Caki2 (cell line): ENCODE measurements around the gene KRT13. TPM values are rescaled to one million over a fixed set of nuclear protein-coding genes. Genes with fewer than 3 reads are reported as not detected.
"Not testable (repeated sequence)": the region's sequence is repeated elsewhere in the genome, so short reads cannot be mapped to it uniquely, and the experiment has no call there.

Experiments used
- DNase-seq: peaks from one replicate; pipeline ENCODE4 v3.0.0-alpha.2; 2015; ENCODE audit warnings: low read depth
- in situ Hi-C: cut with HindIII; loops from 2 replicates; pipeline ENCODE4 v1.10.0; 2016; ENCODE audit warnings: low sequenced_read_pairs, low pct_unique_long_range_greater_than_20kb, mixed read lengths
- total RNA-seq: library from RNA; depleted of rRNA; stranded (reverse); fragments of >200 nt; shearing (Covaris generic); gene quantifications from 2 replicates; pipeline ENCODE4 v1.2.3, GENCODE V29; 2014; ENCODE audit warnings: low replicate concordance; rRNA removed

The KRT13 gene
- 0.78 TPM in 1 of 2 replicates, not detected in the other for total RNA-seq

GRCh38 chr17:41505007-41505808 lies at the start of gene KRT13:
KRT13 (minus strand) TSS chr17:41505612; CDS start chr17:41505550, 62 bp downstream.
- no peak for DNase-seq
- in situ Hi-C loops, result no loop called here

DNA sequence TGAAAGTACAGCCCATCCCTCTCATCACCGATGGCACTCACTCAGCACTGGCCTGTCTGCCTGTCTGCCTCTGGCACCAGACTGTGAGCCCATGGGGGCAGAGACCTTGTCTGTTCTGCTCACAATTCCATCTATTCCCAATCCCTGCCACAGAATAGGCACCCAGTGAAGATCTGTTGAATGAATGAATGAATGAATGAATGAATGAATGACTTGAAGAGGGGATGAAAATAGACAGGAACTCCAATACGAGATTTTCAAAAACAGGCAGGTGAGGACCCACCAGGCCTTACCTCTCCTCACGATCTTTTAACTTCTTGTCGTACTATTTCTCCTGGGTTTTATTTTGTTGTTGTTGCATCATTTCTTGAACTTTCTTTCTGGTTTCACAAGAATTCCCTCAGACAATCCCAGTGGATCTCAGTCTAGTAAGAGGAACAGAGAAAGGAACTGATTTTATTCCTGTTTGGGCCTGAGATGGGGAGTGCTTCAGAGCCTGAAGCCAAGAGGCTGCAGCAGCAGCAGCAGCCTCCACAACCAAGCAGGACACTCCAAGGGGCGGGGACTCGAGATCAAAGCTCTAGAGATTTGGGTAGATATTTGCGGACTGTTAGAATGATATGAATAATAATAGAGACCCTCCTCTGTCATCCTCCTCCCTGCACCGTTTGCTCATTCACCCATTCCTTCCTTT lies 48.7 kb upstream of the KRT13 start:
- in situ Hi-C loops, result no loop called here
- DNase-seq, result no peak

GRCh38 chr17:41553176-41553575 lies 47.8 kb upstream of the KRT13 start:
- in situ Hi-C loops, result no loop called here

DNA sequence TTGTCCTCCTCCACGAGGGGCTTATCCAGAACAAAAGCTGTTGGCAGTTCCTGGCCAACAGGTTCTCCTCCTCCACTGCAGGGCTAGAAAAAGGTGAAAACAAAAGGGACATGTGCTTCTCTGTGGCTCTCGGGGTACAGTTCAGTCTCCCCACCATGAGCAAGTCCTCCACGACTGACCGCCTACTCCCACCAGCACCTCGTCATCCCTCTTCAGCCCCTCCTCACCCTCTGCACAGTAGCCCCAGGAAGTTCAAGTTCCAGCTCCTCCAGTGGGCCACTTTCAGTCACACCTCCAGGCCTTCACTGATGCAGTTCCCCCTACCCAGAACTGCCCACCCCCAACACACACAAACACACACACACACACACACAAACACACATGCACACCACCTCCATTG lies 47.0 kb upstream of the KRT13 start:
- no peak for DNase-seq
- in situ Hi-C loops, result no loop called here

More at GRCh38 chr17:41553176-41553575, 47.8 kb upstream of the KRT13 start:
- DNase-seq, result no peak

GRCh38 chr17:41551365-41551764 lies 46.0 kb upstream of the KRT13 start:
- peak; percentile 40 for DNase-seq
- in situ Hi-C loops, result no loop called here

- in situ Hi-C loops, result no loop called here
- peak; percentile 82 for DNase-seq
Measured at GRCh38 chr17:41549596-41550039, 44.2 kb upstream of the KRT13 start.

GRCh38 chr17:41548844-41549595 lies 43.6 kb upstream of the KRT13 start:
- peak; percentile 97 for DNase-seq
- in situ Hi-C loops, result no loop called here

- in situ Hi-C loops, result no loop called here
- DNase-seq, result peak; percentile 99
Measured at GRCh38 chr17:41547921-41548843, 42.8 kb upstream of the KRT13 start.

DNA sequence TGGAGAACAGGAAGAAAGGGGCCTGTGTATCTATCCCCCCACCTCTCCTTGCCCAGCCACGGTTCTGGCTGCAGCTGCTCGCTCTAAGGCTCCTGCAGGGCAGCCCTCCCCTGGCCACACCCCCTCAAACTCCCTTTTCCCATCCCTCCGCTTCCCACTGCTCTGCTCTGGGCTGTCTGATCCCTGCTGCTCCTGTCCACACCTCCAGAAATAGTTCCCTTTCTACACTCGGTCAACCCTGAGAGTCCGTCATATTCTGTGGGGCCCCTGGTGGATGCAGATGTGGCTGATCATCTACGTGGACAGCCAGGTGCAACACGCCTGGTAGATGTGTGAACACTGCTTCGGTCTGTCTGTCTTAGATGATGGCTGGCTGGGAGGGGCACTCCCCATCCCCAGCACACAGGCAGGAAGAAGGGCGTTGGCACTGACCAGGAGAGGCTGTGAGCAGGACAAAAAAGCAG lies 42.0 kb upstream of the KRT13 start:
- in situ Hi-C loops, result no loop called here

GRCh38 chr17:41546819-41547218 lies 41.4 kb upstream of the KRT13 start:
- no peak for DNase-seq
- in situ Hi-C loops, result no loop called here

More for the DNA sequence above, 42.0 kb upstream of the KRT13 start:
- peak; percentile 94 for DNase-seq

DNA sequence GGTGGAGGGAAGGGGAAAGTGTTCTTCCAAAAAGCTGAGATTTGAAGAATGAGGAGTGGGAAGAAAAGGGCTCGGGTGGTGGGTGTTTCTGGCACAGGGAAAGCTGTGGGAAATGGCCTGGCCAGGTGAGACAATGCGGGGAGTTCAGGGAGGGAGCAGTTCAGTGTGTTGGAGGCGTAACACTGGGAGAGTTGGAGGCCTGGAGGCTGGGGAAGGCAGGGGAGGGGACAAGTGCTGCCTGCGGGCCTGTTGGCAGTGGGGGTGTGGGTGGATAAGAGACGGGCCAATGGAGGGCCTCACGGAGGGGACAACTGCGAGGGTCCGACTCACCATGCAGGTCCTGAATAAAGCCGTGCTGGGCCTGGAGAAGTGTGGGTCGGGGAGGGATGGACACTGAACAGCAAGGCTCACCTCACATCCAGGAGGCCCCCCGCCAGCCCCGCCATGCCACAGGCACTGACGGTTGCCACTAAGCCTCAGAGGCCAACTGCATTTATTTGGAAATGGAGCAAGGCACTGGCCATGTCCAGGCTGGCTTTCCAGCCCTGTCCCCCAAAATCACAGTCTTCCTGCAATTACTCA lies 40.5 kb upstream of the KRT13 start:
- in situ Hi-C loops, result no loop called here
- no peak for DNase-seq

GRCh38 chr17:41544935-41545334 lies 39.5 kb upstream of the KRT13 start:
- in situ Hi-C loops, result no loop called here
- no peak for DNase-seq

DNA sequence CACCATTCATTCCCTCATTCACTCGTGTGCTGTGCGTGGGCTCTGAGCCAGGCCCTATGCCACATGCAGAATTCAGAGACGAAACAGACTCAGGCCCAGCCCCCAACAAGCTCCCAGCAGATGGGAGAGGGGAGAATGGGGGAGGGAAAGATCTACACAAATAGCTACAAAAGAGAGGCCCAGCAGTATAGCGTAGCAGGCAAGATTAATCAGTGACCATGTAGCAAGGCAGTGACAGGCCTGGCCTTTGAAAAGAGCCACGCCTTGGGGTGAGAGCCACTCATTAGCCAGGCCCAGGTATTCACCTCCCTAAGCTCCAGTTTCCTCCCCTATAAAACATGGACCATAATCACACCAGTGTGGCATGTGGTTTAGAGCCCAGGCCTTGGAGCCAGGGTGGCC lies 39.1 kb upstream of the KRT13 start:
- in situ Hi-C loops, result no loop called here
- DNase-seq, result peak; percentile 82

GRCh38 chr17:41542786-41543185 lies 37.4 kb upstream of the KRT13 start:
- in situ Hi-C loops, DNase-seq: not testable (repeated sequence)

GRCh38 chr17:41542357-41542756 lies 36.9 kb upstream of the KRT13 start:
- DNase-seq, result no peak
- in situ Hi-C loops, result no loop called here

- in situ Hi-C loops, result no loop called here
- DNase-seq, result no peak
Measured at GRCh38 chr17:41540921-41541625, 35.7 kb upstream of the KRT13 start.
